Choroid plexus epithelial cell (primary cell): Measurements from ENCODE around the gene DGKG.

Experiments
- DNase-seq: peaks from one replicate; pipeline ENCODE4 v3.0.0-alpha.2; 2010; ENCODE audit warnings: low read depth
- H3K4me3 ChIP-seq: 2 replicates; pipeline ENCODE4 v1.5.1; 2011; ENCODE audit warnings: low read depth, mild to moderate bottlenecking, control low read depth, low read length, moderate library complexity
- CTCF ChIP-seq: conservative IDR thresholded peaks from 2 replicates; pipeline ENCODE4 v1.5.1; 2011; ENCODE audit warnings: low read depth, mild to moderate bottlenecking, control low read depth, inconsistent platforms, low read length, moderate library complexity

Gene DGKG

GRCh38 chr3:186320862-186321568, 41.0 kb downstream of the DGKG start:
- no peak overlapping the region for H3K4me3 ChIP-seq
- no peak for DNase-seq

GRCh38 chr3:186319945-186320344, 42.1 kb downstream of the DGKG start:
- no peak overlapping the region for H3K4me3 ChIP-seq
- no peak for TF ChIP-seq CTCF
- no peak for DNase-seq

More at GRCh38 chr3:186320862-186321568, 41.0 kb downstream of the DGKG start:
- TF ChIP-seq CTCF, result no peak

- no peak for DNase-seq
- no peak for TF ChIP-seq CTCF
- no peak overlapping the region for H3K4me3 ChIP-seq
Observed at GRCh38 chr3:186318135-186318534, 43.9 kb downstream of the DGKG start.

GRCh38 chr3:186317478-186317877, 44.6 kb downstream of the DGKG start:
- no peak for TF ChIP-seq CTCF
- no peak for DNase-seq
- no peak overlapping the region for H3K4me3 ChIP-seq

- no peak for DNase-seq
- no peak for TF ChIP-seq CTCF
Observed at GRCh38 chr3:186316666-186317260, 45.3 kb downstream of the DGKG start.

GRCh38 chr3:186315581-186316354, 46.3 kb downstream of the DGKG start:
- DNase-seq, result no peak
- H3K4me3 ChIP-seq, result no peak overlapping the region
- no peak for TF ChIP-seq CTCF

More at GRCh38 chr3:186316666-186317260, 45.3 kb downstream of the DGKG start:
- H3K4me3 ChIP-seq, result no peak overlapping the region
